PFSK-1 (cell line): ENCODE measurements around the gene RS1.

ENCODE experiments used
- FOXP2 ChIP-seq: optimal IDR thresholded peaks from 2 replicates; pipeline ENCODE3; 2011; ENCODE audit warnings: borderline replicate concordance, control low read depth, inconsistent platforms; ENCODE audit not compliant: insufficient read depth; ENCODE audit errors: extremely low read length, extremely low read depth
- POLR2AphosphoS5 ChIP-seq: IDR thresholded peaks from 2 replicates; pipeline ENCODE4 v1.6.1; 2012; ENCODE audit warnings: low read depth, mild to moderate bottlenecking, control low read depth, low read length, moderate library complexity
- REST ChIP-seq, 2 experiments: IDR thresholded peaks; 2 replicates each; pipeline versions ENCODE4 v1.6.1 to v1.8.0; 2011 to 2012; ENCODE audit warnings: low read depth in 2 of 2, low read length in 2 of 2, control low read depth in 1 of 2, inconsistent platforms in 1 of 2, mild to moderate bottlenecking in 1 of 2, moderate library complexity in 1 of 2; ENCODE audit not compliant: insufficient read depth in 1 of 2
- SIN3A ChIP-seq: IDR thresholded peaks from 2 replicates; pipeline ENCODE4 v1.6.1; 2012; ENCODE audit warnings: mild to moderate bottlenecking, low read length, moderate library complexity, borderline replicate concordance; ENCODE audit not compliant: insufficient read depth
- TAF1 ChIP-seq: IDR thresholded peaks from 2 replicates; pipeline ENCODE4 v1.6.1; 2012; ENCODE audit warnings: low read length, control low read depth, borderline replicate concordance; ENCODE audit not compliant: insufficient read depth

Gene RS1

GRCh38 chrX:18692541-18692940 lies 20.6 kb upstream of the RS1 start:
- TF ChIP-seq REST (IDR thresholded peaks at IDR 0.05; ENCODE audit: insufficient read depth in 1 of 2, low read depth in 2 of 2, low read length in 2 of 2) (no peak), POLR2AphosphoS5 (no peak), SIN3A (no peak), FOXP2 (no peak), TAF1 (no peak)

- TF ChIP-seq REST (IDR thresholded peaks at IDR 0.05; ENCODE audit: insufficient read depth in 1 of 2, low read depth in 2 of 2, low read length in 2 of 2) = no peak
- no peak for TF ChIP-seq POLR2AphosphoS5
- no peak for TF ChIP-seq TAF1
- TF ChIP-seq SIN3A = no peak
- TF ChIP-seq FOXP2 = no peak
Measured at GRCh38 chrX:18691431-18691830, 19.5 kb upstream of the RS1 start.

- TF ChIP-seq TAF1 (no peak), FOXP2 (no peak), SIN3A (no peak), REST (IDR thresholded peaks at IDR 0.05; ENCODE audit: insufficient read depth in 1 of 2, low read depth in 2 of 2, low read length in 2 of 2) (no peak), POLR2AphosphoS5 (no peak)
Measured at GRCh38 chrX:18687856-18688495, 16.1 kb upstream of the RS1 start.

GRCh38 chrX:18682979-18683387 lies 11.1 kb upstream of the RS1 start:
- TF ChIP-seq FOXP2 (no peak), POLR2AphosphoS5 (no peak), REST (IDR thresholded peaks at IDR 0.05; ENCODE audit: insufficient read depth in 1 of 2, low read depth in 2 of 2, low read length in 2 of 2) (no peak), TAF1 (no peak), SIN3A (no peak)

- TF ChIP-seq FOXP2 (no peak), TAF1 (no peak), REST (IDR thresholded peaks at IDR 0.05; ENCODE audit: insufficient read depth in 1 of 2, low read depth in 2 of 2, low read length in 2 of 2) (no peak), POLR2AphosphoS5 (no peak), SIN3A (no peak)
Measured at GRCh38 chrX:18681996-18682395, 10.1 kb upstream of the RS1 start.
